GM12875 (cell line): ENCODE measurements around the gene MUC13.

Source experiments
- H3K4me3 ChIP-seq: one replicate; pipeline ENCODE4 v1.5.1; 2011; ENCODE audit warnings: low read depth, low read length, control low read depth
- TF ChIP-seq, protein P1 (sequence below): IDR thresholded peaks from 2 replicates; pipeline ENCODE4 v1.5.1; 2011; ENCODE audit warnings: low read depth, mild to moderate bottlenecking, control low read depth, inconsistent platforms, low read length, moderate library complexity, borderline replicate concordance; ENCODE audit not compliant: insufficient read depth

MUC13 gene

DNA sequence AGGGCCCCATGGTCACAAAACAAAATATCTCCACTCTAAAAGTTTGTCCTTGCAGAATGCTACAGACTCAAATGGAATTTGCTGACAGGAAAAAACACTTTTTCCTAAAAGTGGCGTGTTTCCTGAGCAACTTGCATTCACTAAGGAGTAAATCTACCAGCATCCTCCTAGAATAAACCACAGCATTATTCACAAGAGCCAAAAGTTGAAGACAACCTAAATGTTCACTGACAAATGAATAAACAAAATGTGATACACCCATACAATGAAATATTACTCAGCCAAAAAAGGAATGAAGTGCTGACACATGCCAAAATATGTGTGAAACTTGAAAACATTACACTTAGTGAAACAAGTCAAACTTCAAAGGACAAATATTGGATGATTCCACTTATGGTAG, 76.3 kb downstream of the MUC13 start:
- TF ChIP-seq, protein P1, sequence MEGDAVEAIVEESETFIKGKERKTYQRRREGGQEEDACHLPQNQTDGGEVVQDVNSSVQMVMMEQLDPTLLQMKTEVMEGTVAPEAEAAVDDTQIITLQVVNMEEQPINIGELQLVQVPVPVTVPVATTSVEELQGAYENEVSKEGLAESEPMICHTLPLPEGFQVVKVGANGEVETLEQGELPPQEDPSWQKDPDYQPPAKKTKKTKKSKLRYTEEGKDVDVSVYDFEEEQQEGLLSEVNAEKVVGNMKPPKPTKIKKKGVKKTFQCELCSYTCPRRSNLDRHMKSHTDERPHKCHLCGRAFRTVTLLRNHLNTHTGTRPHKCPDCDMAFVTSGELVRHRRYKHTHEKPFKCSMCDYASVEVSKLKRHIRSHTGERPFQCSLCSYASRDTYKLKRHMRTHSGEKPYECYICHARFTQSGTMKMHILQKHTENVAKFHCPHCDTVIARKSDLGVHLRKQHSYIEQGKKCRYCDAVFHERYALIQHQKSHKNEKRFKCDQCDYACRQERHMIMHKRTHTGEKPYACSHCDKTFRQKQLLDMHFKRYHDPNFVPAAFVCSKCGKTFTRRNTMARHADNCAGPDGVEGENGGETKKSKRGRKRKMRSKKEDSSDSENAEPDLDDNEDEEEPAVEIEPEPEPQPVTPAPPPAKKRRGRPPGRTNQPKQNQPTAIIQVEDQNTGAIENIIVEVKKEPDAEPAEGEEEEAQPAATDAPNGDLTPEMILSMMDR, result no peak
- no peak overlapping the region for H3K4me3 ChIP-seq

DNA sequence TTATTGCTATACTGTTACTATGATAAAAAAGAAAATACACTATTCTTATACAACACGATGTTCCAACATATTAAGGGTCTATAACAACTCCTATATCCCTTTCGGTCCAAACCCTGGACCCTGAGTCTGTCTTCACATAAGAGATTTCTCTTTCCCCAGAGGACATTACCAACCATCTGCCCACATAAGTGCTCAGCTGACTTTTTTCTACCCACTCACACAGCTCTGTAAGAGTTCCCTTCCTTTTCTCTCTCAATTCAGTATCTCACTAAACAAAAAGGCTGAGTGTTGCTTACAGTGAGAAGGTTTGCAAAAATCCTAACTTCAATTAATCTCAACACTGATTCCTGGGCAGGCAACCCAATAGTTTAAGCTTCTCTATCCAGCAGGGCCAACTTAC, 77.9 kb downstream of the MUC13 start:
- no peak overlapping the region for H3K4me3 ChIP-seq
- TF ChIP-seq, protein P1, result no peak
